GM21526 (cell line): ENCODE data around the gene POU2AF1.

Experiments
- ATAC-seq: cut with Tn5 transposase; IDR thresholded peaks from one replicate; pipeline ENCODE4 v1.9.1; 2021; ENCODE audit warnings: moderate library complexity; ENCODE audit not compliant: unreplicated experiment, low FRiP score

The POU2AF1 gene

DNA sequence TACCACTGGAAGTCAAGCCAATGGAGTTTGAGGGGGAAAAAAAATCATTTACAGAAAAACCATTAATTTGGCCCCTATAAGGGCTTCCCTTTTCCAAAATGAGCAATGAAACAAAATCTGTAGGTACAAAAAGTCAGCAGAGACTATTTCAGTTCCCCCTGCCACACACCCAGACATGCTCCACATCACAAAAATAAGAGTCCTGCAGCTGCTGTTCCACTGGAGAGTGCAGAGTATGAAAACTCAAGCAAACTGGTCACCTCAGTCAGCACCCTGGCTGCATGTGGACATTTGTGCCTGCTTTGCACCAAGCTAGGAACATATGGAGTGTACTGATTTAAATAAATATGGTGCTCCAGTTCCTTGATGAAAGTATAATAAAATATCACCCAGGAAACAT lies 15.1 kb downstream of the POU2AF1 start:
- ATAC-seq, result no peak

DNA sequence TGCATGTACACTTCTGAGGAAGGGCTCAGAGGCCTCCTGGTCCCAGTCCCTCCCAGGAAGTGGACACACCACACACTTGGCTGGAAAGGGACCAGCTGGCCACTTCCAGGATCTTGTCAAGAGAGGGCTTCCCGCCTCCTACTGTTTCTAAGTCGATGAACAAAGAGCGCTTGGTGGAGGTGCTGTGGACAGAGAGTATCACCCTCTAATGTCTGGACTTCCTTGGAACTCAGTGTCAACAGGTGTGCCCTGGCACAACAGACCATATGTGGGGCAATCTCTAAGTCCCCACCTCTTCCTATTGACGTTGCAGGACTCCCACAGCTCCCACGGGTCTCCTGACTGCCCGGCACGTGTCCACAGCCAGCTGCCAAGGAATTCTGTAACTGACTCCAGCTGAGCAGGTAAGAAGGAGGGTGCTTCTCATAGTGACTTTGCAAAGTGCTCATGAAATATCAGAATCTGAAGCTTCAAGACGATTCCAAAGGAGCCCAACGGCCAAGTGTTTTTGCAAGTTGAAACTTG lies 16.1 kb downstream of the POU2AF1 start:
- no peak for ATAC-seq

DNA sequence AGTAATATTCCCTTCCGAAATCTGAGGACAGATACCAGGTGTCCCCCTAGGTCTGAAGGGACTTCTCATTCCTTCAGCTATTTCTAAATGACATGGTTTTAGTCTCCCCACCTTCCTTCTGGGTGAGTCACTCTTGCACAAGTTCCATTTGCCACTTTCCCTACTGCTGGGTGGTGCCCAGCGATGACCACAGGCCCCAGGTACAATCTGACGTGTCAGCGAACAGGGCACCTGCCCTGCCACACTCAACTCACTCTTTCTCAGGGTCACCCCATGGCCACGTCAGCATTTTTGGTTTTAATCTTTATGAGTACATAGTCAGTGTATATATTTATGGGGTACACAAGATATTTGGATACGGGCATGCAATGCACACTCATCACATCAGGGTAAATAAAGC lies 17.2 kb downstream of the POU2AF1 start:
- no peak for ATAC-seq

DNA sequence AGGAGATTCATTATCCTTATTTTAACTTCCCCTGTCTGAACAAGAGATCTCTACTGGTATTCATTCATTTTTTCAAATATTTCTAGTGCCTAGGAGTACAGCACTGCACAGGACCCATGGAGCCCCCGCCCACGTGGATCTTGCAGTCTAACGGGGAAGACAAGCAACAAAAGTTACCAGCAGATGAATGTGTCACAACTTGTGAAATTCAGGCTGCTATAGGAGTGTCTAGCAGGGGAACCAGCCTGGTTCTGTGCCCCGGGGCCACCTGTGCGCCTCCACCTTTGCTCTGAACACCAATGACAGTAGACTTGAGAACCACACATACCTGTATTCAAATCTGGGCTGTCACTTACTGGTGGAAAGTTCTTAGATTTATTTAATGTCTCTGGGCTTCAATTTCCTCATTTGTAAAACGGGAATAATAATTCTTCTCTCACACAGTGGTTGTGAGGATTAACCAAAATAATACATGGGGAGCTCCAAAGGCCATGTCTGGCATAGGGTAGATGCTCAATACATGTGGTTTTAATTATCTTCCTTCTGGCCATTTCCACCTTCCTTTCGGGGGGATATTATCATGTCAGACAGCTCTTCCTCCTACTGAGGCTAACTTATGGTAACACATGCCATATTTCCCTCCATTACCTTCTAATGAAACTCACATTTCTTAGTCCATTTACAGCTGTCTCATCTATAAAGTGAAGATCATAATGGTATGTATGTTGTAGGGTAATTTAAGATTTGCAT lies 17.8 kb downstream of the POU2AF1 start:
- no peak for ATAC-seq

DNA sequence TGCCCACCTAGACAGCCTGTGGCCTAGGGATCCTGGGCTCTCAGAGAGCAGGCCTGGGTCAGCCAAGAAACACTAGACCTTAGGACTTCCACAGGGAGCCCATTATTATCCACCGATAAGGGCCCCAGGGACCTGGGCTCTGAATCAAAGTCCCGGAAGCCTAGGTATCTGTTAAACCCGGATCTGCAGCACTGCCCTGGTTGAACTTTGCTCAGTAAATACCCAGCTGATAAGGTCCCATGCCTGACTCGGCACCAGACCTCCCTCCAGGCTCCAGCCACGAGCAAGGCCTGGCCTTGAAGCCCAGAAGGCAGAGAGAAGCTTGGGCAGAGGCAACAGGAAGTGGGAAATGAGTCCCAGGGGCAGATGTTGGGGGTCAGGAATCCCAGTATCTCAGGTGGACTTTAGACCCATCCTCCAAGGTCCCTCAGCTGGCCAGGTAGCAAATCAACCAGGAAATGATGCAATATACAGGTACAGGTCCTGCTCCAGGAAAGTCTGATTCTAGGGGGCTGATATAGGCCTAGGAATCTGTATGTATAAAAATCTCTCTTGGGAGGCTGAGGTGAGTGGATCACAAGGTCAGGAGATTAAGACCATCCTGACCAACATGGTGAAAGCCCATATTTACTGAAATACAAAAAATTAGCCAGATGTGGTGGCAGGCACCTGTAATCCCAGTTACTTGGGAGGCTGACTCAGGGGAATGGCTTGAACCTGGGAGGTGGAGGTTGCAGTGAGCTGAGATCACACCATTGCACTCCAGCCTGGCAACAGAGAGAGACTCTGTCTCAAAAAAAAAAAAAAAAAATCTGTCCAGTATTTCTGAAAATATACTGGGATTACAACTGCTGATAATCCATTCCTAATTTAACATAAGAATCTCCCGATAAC lies 18.7 kb downstream of the POU2AF1 start:
- ATAC-seq, result no peak

DNA sequence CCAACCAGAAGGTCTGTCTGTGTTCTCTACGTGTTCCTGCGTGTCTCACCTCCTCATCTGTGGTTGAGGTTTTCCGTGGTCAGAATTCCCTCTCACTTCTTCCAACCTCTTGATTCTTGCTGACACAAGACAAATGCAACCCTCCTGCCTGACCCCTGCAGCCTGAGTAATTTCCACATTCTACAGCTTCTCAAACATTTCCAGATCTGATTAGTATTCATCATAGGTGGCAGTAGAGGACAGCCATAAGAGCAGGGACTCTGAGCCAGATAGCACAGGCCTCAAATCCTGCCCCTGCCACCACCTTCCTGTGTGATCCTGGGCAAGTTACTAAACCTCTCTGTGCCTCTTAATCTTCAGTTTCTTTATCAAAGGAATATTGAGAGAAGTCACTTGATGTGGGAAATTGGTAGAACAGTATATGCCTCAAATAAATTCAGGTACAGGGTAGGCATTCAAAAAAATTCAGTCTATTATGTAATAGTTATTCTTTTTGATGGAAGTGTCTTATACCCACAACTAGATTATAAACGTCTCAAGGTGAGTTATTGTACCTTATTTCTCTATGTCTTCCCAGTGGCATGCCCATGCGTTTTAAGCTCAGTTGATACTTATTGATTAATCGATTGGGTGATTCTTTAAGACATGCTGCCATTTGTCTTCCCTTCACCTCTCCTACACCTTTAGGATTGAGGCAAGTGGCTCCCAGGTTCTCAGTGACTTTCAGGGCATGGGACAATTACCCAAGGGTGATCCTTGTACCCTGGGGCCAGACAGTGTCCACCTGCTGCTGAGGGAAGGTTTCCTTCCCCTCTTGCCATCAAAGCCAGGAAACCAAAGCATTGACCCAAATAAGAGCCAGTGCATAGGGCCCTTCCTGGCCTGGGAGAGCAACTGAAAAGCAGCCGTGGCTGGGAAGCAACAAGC lies 19.6 kb downstream of the POU2AF1 start:
- ATAC-seq, result no peak

DNA sequence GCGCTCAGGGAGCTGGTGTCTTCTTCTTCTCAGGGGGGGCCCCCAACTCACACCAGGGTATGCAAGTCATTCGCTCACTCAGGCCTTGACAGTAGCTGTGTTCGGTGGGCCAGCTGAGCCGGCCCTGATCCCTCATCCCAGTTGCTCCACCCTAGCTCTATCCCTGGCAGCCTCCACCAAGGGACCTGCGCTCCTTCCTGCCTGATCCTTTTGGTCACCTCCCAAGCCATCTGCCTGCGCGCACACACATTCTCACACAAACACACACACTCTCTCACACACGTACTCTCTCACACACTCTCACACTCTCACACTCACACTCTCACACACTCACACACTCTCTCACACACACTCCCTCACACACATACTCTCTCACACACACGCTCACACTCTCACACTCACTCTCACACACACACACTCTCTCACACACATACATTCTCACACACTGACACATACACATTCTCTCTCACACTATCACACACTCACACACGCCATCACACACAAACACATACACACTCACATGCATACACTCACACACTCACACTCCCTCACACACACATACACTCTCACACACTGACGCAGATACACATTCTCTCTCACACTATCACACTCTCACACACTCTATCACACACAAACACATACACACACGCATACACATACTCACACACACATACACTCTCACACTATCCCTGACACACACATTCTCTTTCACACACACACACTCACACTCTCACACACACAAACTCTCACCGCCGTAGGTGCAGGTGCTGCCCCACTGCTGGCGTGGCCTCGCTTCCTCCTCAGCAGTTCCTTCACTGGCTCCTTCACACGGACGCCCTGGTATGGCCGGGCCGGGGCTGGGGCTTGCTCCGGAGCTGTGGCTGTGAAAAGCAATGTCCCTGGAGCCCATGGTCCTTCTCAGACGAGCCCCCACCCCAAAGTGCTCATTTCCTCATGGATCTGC lies 20.8 kb downstream of the POU2AF1 start:
- ATAC-seq, result no peak

DNA sequence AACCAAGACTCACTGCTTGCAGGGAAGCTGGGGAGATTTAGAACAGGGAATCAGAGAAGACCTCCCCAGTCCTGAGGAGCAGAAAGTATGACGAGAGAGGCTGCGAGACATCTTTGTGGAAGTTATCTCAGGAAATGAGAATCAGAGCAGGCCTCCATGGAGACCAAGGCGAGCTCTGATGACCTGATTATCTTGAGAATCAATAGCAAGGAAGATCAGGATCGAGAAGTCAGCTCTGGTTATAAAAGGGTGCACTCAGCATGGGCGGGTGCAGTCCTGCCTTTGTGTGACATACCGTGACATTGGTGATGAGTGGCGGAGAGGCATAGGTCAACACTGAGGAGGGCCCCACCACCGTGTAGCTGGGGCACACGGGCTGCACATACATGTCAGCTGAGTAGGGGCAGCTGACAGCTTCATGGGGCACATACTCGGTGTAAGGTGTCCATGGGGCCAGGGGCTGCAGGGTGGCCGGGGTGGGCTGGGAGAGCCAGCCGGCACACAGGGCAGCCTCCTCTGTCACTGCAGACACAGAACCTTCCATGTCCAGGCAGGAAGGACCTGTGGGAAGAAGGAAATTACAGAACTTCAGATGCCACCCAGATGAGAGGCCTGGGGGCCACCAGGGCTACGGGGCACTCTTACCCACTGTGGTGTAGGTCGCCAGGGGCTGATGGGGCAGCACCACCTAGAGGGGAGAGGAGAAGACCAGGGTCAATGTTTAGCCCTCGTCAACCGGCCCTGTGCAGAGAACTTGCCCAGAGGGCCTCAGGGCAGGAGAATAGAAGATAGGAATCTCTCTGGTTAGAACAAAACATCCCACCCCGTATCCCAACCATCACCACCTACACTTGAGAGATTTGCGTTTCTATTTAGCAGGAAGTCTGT lies 21.7 kb downstream of the POU2AF1 start:
- ATAC-seq, result no peak

DNA sequence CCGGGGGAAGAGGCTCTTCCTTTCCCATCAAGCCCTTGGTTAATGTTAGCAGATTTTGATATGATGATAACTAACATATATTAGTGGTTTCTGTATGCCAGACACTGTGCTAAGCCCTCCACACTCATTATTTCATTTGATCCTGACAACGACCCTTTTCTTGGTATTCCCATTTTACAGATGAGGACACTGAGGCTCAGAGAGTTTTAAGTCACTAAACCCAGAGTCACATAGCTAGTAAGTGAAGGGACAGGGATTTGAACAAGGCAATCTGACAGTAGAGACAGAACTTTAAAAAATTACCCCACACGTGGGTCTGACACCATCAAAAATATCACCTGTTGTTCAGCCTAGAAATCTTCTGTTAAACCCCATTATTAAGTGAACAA lies 22.4 kb downstream of the POU2AF1 start:
- no peak for ATAC-seq

DNA sequence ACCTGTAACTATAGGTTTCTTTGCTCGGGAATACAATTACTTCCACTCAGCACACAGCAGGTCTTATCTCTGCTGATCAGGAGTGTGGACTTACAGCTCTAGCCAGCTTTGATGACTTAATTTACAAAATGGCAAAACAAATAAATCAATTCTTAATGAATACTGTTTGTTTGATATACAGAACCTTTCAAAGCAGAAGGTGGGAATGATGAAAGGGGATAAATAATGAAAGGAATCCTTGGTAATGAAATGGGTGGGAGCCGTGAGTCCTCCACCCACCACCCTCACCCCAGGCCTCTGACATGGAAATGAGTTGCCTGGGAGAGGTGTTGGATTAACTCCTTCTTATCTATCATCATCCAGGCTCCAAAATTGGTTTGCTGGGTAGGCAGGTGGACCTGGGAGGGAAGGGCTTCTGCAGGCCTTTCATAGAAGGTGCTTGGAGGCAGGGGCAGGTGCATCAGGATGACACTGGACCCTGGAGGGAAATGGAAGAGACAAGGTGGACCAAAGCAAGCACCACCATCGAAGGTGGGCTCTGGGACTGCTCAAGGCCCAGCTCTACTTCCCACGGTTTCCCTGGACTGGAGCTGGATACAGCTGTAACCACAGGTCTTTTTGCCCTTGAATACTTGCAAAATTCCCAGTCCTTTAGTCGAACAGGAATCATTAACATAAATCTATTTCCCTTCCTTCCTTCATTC lies 23.0 kb downstream of the POU2AF1 start:
- ATAC-seq, result no peak

DNA sequence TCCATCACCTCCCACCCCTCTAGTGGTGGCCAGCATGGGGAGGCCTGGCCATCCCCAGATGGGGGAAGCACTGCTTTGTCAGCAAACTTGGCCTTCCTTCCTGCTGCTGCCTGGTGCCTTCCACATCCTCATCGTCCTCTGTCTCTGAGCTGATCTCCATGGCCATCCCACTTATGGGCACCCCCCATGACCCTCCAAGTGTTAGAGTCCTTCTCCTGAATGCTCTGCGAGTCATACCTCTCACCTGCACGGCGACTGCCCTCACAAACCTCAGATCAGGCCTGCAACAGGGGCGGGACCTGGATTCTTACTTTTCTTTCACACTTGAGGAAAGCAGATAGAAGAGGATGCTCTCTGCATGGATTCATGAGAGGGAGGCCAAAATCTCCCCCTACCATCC lies 24.0 kb downstream of the POU2AF1 start:
- ATAC-seq, result no peak

DNA sequence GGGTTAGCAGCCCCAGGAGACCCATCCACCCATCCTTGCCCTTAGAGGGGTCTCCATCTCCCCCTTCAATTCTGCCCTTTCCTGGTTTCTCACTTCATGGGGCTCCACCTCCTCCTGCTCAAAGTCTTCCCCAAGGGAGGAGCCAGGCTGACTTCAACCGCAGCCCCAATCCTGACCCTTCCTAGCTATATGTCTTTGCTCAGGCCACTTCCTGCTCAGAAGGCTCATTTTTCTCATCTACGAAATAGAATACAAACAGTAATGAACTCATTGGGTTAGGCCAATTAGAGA lies 24.5 kb downstream of the POU2AF1 start:
- ATAC-seq, result no peak

DNA sequence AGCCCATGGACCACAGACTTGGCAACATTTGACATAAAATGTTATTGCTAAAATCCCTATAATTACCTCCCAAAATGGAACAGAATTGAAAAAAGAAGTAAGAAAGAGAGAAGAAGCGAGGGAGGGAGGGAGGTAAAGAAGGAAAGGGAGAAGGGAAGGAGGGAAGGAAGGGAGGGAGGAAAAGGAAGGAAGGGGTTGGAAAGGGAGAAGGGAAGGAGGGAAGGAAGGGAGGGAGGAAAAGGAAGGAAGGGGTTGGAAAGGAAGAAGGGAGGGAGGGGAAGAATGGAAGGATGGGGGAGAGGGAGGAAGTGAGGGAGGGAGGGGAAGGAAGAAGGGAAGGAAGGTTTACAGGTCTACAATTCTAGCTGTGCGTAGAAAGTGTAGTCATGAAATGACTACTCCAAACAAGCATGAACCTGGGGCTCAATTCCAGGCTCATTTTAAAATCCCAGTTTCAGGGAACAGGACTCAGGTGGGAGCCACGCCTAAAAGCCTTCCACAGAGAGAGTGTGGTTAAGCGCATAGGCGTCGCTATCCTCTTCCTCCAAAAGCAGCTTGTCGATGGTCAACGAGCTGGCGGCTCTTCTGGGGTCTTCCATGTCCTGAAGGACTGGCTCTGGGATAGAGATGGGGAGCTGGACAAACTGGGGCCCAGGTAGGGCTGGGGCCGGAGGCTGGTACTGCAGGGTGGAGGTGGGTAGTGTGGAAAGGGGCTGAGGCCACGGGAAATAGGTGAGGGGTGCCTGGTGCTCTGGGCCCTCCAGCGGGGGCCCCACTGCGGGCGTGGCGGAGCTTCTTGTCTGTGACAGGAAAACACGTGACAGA lies 25.1 kb downstream of the POU2AF1 start:
- ATAC-seq, result no peak

DNA sequence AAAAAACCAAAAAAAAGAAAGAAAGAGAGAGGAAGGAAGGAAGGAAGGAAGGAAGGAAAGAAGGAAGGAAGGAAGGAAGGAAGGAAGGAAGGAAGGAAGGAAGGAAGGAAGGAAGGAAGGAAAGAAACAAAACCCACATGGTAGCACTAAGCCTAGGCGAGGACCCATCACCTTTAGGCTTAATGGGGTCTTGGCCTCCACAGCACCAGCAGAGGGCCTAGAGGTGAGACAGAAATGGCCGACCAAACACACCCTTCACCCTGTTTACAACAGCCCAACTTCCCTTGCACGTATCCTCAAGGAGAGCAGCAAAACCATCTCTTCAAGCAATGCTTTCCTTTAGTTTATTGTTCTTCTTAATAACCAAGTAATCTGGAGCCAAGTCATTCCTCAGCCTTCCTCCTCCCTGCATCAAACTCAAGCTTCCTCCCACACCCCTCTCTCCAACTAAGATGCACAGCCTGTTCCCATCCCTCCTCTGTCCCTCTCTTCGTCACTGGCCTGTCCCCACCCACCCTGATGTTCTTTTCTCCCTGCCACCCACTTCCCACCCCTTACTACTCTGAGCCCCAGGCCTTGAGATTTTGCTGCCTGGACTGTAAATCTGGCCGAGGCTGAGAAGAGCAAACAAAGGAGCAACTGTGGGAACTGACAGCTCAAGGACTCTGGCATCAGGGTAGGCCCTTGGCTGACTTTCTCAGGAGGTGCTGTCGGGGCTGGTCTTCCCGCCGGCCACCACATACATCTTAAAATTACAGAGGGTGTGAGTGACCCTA lies 26.0 kb downstream of the POU2AF1 start:
- no peak for ATAC-seq

DNA sequence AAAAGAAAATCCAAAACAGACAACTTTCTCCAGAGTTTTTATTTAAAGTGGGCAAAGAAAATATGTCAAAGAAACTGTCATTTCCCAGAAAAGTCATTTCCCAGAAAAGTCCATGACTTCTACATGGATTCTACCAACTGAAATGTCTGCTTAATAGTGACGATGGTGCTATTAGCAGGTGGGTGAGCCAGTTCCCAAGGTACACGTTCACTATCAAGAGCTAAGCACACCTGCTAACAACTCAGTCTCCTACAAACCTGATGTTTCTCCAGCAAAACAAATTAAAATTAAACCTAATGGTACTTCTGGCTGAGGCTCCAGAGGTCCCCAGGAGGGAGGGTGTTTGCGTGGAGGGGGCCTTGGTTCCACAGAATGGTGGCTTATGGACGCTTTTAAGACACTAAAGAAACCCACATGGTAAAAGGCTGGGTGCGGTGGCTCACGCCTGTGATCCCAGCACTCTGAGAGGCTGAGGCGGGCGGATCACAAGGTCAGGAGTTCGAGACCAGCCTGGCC lies 26.8 kb downstream of the POU2AF1 start:
- no peak for ATAC-seq

DNA sequence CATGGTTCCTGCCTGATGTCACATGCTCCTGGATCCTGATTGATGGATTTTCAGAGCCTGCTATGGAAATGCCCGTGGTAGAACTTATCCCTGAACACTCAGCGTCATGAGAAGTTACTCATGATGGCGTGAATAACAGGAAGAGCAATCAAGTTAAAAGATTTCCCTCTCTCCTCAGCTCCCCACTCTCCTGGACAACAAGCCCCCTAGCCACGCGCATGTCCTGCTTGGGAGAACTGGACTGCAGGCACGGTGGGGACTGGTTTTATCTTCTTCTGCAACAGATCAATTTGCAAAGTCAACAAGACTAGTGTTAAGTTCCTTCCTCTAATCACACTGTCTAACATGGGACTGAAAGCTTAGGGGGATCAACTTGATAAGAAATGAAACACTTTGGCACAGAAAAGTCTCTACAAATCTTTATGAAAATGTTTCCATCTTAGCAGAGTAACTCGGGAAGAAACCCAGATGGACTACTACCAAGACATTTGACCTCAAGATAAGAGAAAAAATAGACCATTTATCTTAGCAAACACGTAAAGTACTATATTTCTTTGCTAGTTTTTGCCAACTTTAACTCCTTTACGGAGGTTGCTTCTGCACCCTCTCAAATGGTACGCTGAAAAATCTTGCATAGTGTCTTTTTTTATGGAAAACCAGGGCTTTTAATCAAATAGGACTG lies 27.6 kb downstream of the POU2AF1 start:
- ATAC-seq, result no peak
